GM12874 (cell line): ENCODE results near the gene WDR77.

Experiments
- CTCF ChIP-seq: IDR thresholded peaks from 2 replicates; pipeline ENCODE4 v1.5.1; 2011; ENCODE audit warnings: low read depth, mild to moderate bottlenecking, control low read depth, low read length, moderate library complexity; ENCODE audit not compliant: insufficient read depth

The WDR77 gene

GRCh38 chr1:111412839-111413238 lies 36.2 kb downstream of the WDR77 start:
- no peak for TF ChIP-seq CTCF

GRCh38 chr1:111407301-111407700 lies 41.8 kb downstream of the WDR77 start:
- TF ChIP-seq CTCF: no peak

GRCh38 chr1:111406321-111406768 lies 42.7 kb downstream of the WDR77 start:
- TF ChIP-seq CTCF: no peak

- no peak for TF ChIP-seq CTCF
These were observed 44.5 kb downstream of the WDR77 start for GRCh38 chr1:111404588-111404987.

- TF ChIP-seq CTCF: no peak
These were observed 47.0 kb downstream of the WDR77 start for GRCh38 chr1:111402083-111402482.

- peak; percentile 43; the same call in 1 of the 2 replicates for TF ChIP-seq CTCF
These were observed 49.1 kb downstream of the WDR77 start for GRCh38 chr1:111399792-111400610.

GRCh38 chr1:111392460-111392945 lies 56.6 kb downstream of the WDR77 start:
- no peak for TF ChIP-seq CTCF
